Activated CD8-positive, alpha-beta T cell treated with anti-CD3 and anti-CD28 coated beads for 36 hours (primary cell): Measurements from ENCODE around the gene TREML1. TPM values are rescaled to one million over a fixed set of nuclear protein-coding genes. Genes with fewer than 3 reads are reported as not detected.

Experiments used
- ATAC-seq: fragments of 200-7000 bp; cut with Tn5 transposase; one replicate; pipeline ENCODE4 v1.10.0; 2021; ENCODE audit warnings: mild to moderate bottlenecking, moderate library complexity
- CTCF ChIA-PET: fragments of 350-600 bp; sonication (Branson Sonifier 250); formaldehyde crosslinking; loops from one replicate; lab custom pipeline; 2021; ENCODE audit warnings: antibody characterized with exemption; lab: Charles Lee
- POLR2A ChIA-PET: fragments of 350-600 bp; sonication (Branson Sonifier 250); formaldehyde crosslinking; loops from one replicate; lab custom pipeline; 2021; ENCODE audit warnings: antibody characterized with exemption; lab: Charles Lee
- DNase-seq: peaks from one replicate; pipeline ENCODE4 v3.0.0-alpha.2; 2020
- H3K27ac Mint-ChIP-seq: one replicate; pipeline ENCODE4 v1.8.0; 2021; ENCODE audit warnings: mild to moderate bottlenecking, mixed read lengths
- H3K27me3 Mint-ChIP-seq: one replicate; pipeline ENCODE4 v1.8.0; 2021; ENCODE audit warnings: mixed read lengths
- H3K36me3 Mint-ChIP-seq: one replicate; pipeline ENCODE4 v1.8.0; 2021; ENCODE audit warnings: low read depth, mixed read lengths
- H3K4me1 Mint-ChIP-seq: one replicate; pipeline ENCODE4 v1.8.0; 2021; ENCODE audit warnings: low read depth, mixed read lengths
- H3K4me3 Mint-ChIP-seq: one replicate; pipeline ENCODE4 v1.8.0; 2021; ENCODE audit warnings: mild to moderate bottlenecking, moderate library complexity, mixed read lengths
- H3K9me3 Mint-ChIP-seq: one replicate; pipeline ENCODE4 v1.8.0; 2021; ENCODE audit warnings: mixed read lengths
- intact Hi-C: fragments of 100-400 bp; cut with micrococcal nuclease; formaldehyde crosslinking; loops from one replicate; pipeline ENCODE4 v1.10.0; 2022
- total RNA-seq, 2 experiments: library from RNA; stranded (reverse); gene quantifications; one replicate each; pipeline ENCODE4 v1.2.3, GENCODE V29; 2021
- TF ChIP-seq, protein P1 (sequence below): fragments of 200-600 bp; IDR thresholded peaks from one replicate; pipeline ENCODE4 v1.8.0; 2022; ENCODE audit warnings: antibody characterized with exemption, mild to moderate bottlenecking

The TREML1 gene
- total RNA-seq, 2 experiments from 2014 or later: not detected

- H3K27ac Mint-ChIP-seq: no peak overlapping the region
- no peaks in the 10 kb centered on the region for H3K9me3 Mint-ChIP-seq
- ATAC-seq: no peak
- TF ChIP-seq, protein P1, sequence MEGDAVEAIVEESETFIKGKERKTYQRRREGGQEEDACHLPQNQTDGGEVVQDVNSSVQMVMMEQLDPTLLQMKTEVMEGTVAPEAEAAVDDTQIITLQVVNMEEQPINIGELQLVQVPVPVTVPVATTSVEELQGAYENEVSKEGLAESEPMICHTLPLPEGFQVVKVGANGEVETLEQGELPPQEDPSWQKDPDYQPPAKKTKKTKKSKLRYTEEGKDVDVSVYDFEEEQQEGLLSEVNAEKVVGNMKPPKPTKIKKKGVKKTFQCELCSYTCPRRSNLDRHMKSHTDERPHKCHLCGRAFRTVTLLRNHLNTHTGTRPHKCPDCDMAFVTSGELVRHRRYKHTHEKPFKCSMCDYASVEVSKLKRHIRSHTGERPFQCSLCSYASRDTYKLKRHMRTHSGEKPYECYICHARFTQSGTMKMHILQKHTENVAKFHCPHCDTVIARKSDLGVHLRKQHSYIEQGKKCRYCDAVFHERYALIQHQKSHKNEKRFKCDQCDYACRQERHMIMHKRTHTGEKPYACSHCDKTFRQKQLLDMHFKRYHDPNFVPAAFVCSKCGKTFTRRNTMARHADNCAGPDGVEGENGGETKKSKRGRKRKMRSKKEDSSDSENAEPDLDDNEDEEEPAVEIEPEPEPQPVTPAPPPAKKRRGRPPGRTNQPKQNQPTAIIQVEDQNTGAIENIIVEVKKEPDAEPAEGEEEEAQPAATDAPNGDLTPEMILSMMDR: no peak
- no peaks in the 10 kb centered on the region for H3K27me3 Mint-ChIP-seq
- no peak for DNase-seq
- H3K4me3 Mint-ChIP-seq: no peak overlapping the region
- intact Hi-C loops: no loop called here
- H3K4me1 Mint-ChIP-seq: no peaks in the 10 kb centered on the region
- ChIA-PET POLR2A (no interaction called here), CTCF (interaction anchor here (1.0 kb wide), 1 partner anchor 27 kb away, joined by 3 read pairs; no protein-coding TSS in a partner anchor)
- H3K36me3 Mint-ChIP-seq: no peaks in the 10 kb centered on the region
These were observed 1.1 kb upstream of the TREML1 start for GRCh38 chr6:41155132-41155805.

DNA sequence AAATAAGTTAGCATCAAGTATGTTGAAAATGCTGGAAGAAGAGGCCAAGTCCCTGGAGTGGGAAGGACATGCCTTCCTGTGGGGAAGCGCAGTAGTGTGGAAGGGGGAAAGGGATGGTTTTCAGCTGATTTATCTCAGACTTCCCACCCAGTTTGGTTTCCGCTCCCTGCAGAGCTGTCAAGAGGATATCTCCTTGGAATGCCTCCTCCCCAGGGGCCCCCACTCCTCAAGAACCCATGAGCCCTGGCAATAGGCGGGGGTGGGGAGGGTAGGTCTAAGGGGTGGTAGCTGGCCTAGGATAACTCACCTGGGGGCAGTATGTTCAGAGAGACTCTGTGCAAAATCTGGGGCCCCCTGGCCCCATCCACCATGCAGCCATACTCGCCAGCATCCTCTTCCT, 696 bp downstream of the TREML1 start:
- Mint-ChIP-seq H3K9me3 (no peaks in the 10 kb centered on the region), H3K4me3 (no peak overlapping the region), H3K36me3 (no peaks in the 10 kb centered on the region), H3K27me3 (no peaks in the 10 kb centered on the region), H3K27ac (no peak overlapping the region), H3K4me1 (no peaks in the 10 kb centered on the region)
- TF ChIP-seq, protein P1: no peak
- ChIA-PET CTCF (no interaction called here), POLR2A (no interaction called here)
- ATAC-seq (no peak), DNase-seq (no peak)
- intact Hi-C loops: no loop called here

- H3K4me3 Mint-ChIP-seq: no peak overlapping the region
- H3K27me3 Mint-ChIP-seq: no peaks in the 10 kb centered on the region
- TF ChIP-seq, protein P1: no peak
- peaks cover 10% of the 10 kb centered on the region for H3K4me1 Mint-ChIP-seq
- intact Hi-C loops: no loop called here
- no peak overlapping the region for H3K27ac Mint-ChIP-seq
- ATAC-seq (no peak), DNase-seq (no peak)
- ChIA-PET POLR2A (no interaction called here), CTCF (interaction anchor here (1.8 kb wide), 1 partner anchor 12 kb away, joined by 5 read pairs; no protein-coding TSS in a partner anchor)
- H3K36me3 Mint-ChIP-seq: peaks cover 3% of the 10 kb centered on the region
- H3K9me3 Mint-ChIP-seq: no peaks in the 10 kb centered on the region
These were observed 3.5 kb downstream of the TREML1 start for GRCh38 chr6:41150671-41151070.

GRCh38 chr6:41147917-41148316, 6.2 kb downstream of the TREML1 start:
- ATAC-seq: no peak
- TF ChIP-seq, protein P1: no peak
- no peaks in the 10 kb centered on the region for H3K27me3 Mint-ChIP-seq
- no peaks in the 10 kb centered on the region for H3K9me3 Mint-ChIP-seq
- CTCF ChIA-PET: interaction anchor here (1.0 kb wide), 1 partner anchor 34 kb away, joined by 3 read pairs; no protein-coding TSS in a partner anchor
- POLR2A ChIA-PET: no interaction called here
- intact Hi-C loops: no loop called here
- H3K4me3 Mint-ChIP-seq: no peak overlapping the region
- peaks cover 7% of the 10 kb centered on the region for H3K36me3 Mint-ChIP-seq
- no peak for DNase-seq
- no peak overlapping the region for H3K27ac Mint-ChIP-seq
- H3K4me1 Mint-ChIP-seq: peaks cover 10% of the 10 kb centered on the region

DNA sequence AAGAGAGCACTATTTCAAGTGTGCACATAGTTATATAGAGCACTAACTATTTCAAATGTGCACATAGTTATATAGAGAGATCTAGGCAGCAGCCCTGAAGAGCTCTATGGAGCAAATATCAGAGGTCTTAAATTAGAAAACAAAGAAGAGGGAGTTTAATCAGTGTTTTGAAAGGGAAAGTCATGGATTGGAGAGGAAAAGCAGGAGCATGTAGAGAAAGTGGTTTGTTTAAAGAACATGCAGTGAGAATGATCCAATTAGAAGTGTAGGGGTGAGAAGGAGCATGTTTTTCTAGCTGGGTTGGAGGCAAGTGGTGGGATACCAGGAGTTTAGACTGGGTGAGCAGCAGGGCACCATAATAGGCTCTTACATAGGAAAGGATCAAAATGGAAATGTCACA, 17.2 kb downstream of the TREML1 start:
- Mint-ChIP-seq H3K27ac (no peak overlapping the region), H3K36me3 (peaks cover 16% of the 10 kb centered on the region), H3K9me3 (no peaks in the 10 kb centered on the region), H3K4me1 (no peaks in the 10 kb centered on the region), H3K27me3 (no peaks in the 10 kb centered on the region), H3K4me3 (no peak overlapping the region)
- TF ChIP-seq, protein P1: no peak
- CTCF ChIA-PET: interaction anchor here (1.3 kb wide), 1 partner anchor 9 kb away, joined by 4 read pairs; no protein-coding TSS in a partner anchor
- POLR2A ChIA-PET: no interaction called here
- ATAC-seq: no peak
- DNase-seq: no peak
- intact Hi-C loops: no loop called here
